Epithelial cell of esophagus (primary cell): ENCODE measurements around the gene SCYGR6.
"Not testable (repeated sequence)": the region's sequence is repeated elsewhere in the genome, so short reads cannot be mapped to it uniquely, and the experiment has no call there.

ENCODE experiments used
- DNase-seq: peaks from one replicate; pipeline ENCODE4 v3.0.0; 2010; ENCODE audit warnings: low read depth
- H3K4me3 ChIP-seq: 2 replicates; pipeline ENCODE4 v1.5.1; 2011; ENCODE audit warnings: mild to moderate bottlenecking, low read length, control low read depth
- CTCF ChIP-seq: IDR thresholded peaks from 2 replicates; pipeline ENCODE4 v1.5.1; 2011; ENCODE audit warnings: low read depth, mild to moderate bottlenecking, low read length, control low read depth, inconsistent platforms; ENCODE audit not compliant: insufficient read depth; ENCODE audit errors: missing control alignments

Gene SCYGR6

GRCh38 chr2:227739351-227739750 is 14.8 kb upstream of the SCYGR6 start:
- H3K4me3 ChIP-seq, result no peak overlapping the region
- TF ChIP-seq CTCF, result no peak
- no peak for DNase-seq

- DNase-seq, result no peak
- no peak for TF ChIP-seq CTCF
- H3K4me3 ChIP-seq, result no peak within 1 kb of the TSS
These were observed 3.5 kb upstream of the SCYGR6 start, which contains the start of gene SCYGR7 for GRCh38 chr2:227728035-227728434. TSS of gene SCYGR7 (plus strand) at chr2:227728335. CDS start at chr2:227728335, 0 bp downstream.

- DNase-seq, H3K4me3 ChIP-seq: not testable (repeated sequence)
These were observed 1.7 kb downstream of the SCYGR6 start for GRCh38 chr2:227722821-227723220.

- TF ChIP-seq CTCF, result no peak
- peak; percentile 62 for DNase-seq
- H3K4me3 ChIP-seq, result no peak overlapping the region
These were observed 3.9 kb downstream of the SCYGR6 start for GRCh38 chr2:227720680-227721079.

- H3K4me3 ChIP-seq, result no peak overlapping the region
- TF ChIP-seq CTCF, result no peak
- DNase-seq, result peak; percentile 61
These were observed 4.9 kb downstream of the SCYGR6 start for GRCh38 chr2:227719641-227720040.

- peak; percentile 74 for DNase-seq
- TF ChIP-seq CTCF, result no peak
- H3K4me3 ChIP-seq, result peak within 1 kb of the TSS; percentile 26
These were observed 6.6 kb downstream of the SCYGR6 start, which contains the start of gene SLC19A3 for GRCh38 chr2:227717687-227718567. TSS of gene SLC19A3 (minus strand) at chr2:227718028. CDS start at chr2:227702318, 15,710 bp downstream.

- DNase-seq, result no peak
- H3K4me3 ChIP-seq, result no peak overlapping the region
- TF ChIP-seq CTCF, result no peak
These were observed 8.1 kb downstream of the SCYGR6 start for GRCh38 chr2:227716501-227716900.
